Activated T-helper 1 cell treated with anti-CD3 and anti-CD28 coated beads, Interleukin-12 subunit alpha, Interleukin-12 subunit beta, Interleukin-2, Interleukin-4 antibody, amounts not matched to agents 30 ng/mL and 10 ng/mL and 1 ng/mL, durations not matched to agents 14 hours and 24 hours and 36 hours (primary cell): ENCODE results near the gene FOXJ2. TPM values are rescaled to one million over a fixed set of nuclear protein-coding genes. Genes with fewer than 3 reads are reported as not detected.
A peak's percentile ranks its signal among the peaks of the same experiment; 100 is the strongest.
"Not testable (repeated sequence)": the region's sequence is repeated elsewhere in the genome, so short reads cannot be mapped to it uniquely, and the experiment has no call there.

Source experiments
- DNase-seq: peaks from one replicate; pipeline ENCODE4 v3.0.0; 2021; ENCODE audit warnings: low spot score
- H3K27ac Mint-ChIP-seq: one replicate; pipeline ENCODE4 v1.8.0; 2021; ENCODE audit warnings: mild to moderate bottlenecking, mixed read lengths
- H3K27me3 Mint-ChIP-seq: one replicate; pipeline ENCODE4 v1.8.0; 2022; ENCODE audit warnings: mild to moderate bottlenecking, moderate library complexity, mixed read lengths; ENCODE audit not compliant: insufficient read depth
- H3K36me3 Mint-ChIP-seq: one replicate; pipeline ENCODE4 v1.8.0; 2021; ENCODE audit warnings: low read depth, mixed read lengths
- H3K4me1 Mint-ChIP-seq: one replicate; pipeline ENCODE4 v1.8.0; 2021; ENCODE audit warnings: low read depth, mixed read lengths
- H3K4me3 Mint-ChIP-seq: one replicate; pipeline ENCODE4 v1.8.0; 2021; ENCODE audit warnings: mild to moderate bottlenecking, moderate library complexity, mixed read lengths
- H3K9me3 Mint-ChIP-seq: one replicate; pipeline ENCODE4 v1.8.0; 2021; ENCODE audit warnings: mixed read lengths
- intact Hi-C: fragments of 100-400 bp; cut with micrococcal nuclease; formaldehyde crosslinking; loops from one replicate; pipeline ENCODE4 v1.15.1; 2024
- total RNA-seq: library from RNA; stranded (reverse); gene quantifications from 2 replicates; pipeline ENCODE4 v1.2.3, GENCODE V29; 2022

The FOXJ2 gene
- total RNA-seq, 1 donor from 2014 or later, result 20.7 TPM

GRCh38 chr12:8054816-8055215 lies 22.3 kb downstream of the FOXJ2 start:
- Mint-ChIP-seq H3K9me3 (no peaks in the 10 kb centered on the region), H3K4me3 (no peak overlapping the region), H3K27ac (no peak overlapping the region), H3K4me1 (peaks cover 10% of the 10 kb centered on the region), H3K27me3 (no peaks in the 10 kb centered on the region), H3K36me3 (peaks cover 32% of the 10 kb centered on the region)
- no peak for DNase-seq
- intact Hi-C loops, result no loop called here

- intact Hi-C loops, result no loop called here
- H3K27me3 Mint-ChIP-seq, result no peaks in the 10 kb centered on the region
- no peak overlapping the region for H3K27ac Mint-ChIP-seq
- H3K4me3 Mint-ChIP-seq, result no peak overlapping the region
- no peak for DNase-seq
- peaks cover 22% of the 10 kb centered on the region for H3K36me3 Mint-ChIP-seq
- H3K9me3 Mint-ChIP-seq, result no peaks in the 10 kb centered on the region
- H3K4me1 Mint-ChIP-seq, result peaks cover 10% of the 10 kb centered on the region
Measured at GRCh38 chr12:8057306-8057705, 24.8 kb downstream of the FOXJ2 start.

- intact Hi-C loops, result no loop called here
- no peak overlapping the region for H3K27ac Mint-ChIP-seq
Measured at GRCh38 chr12:8057839-8058238, 25.3 kb downstream of the FOXJ2 start.

GRCh38 chr12:8058506-8058905 lies 26.0 kb downstream of the FOXJ2 start:
- DNase-seq, result no peak
- Mint-ChIP-seq H3K27ac (no peak overlapping the region), H3K4me3 (no peak overlapping the region), H3K9me3 (no peaks in the 10 kb centered on the region), H3K36me3 (peaks cover 16% of the 10 kb centered on the region), H3K4me1 (peaks cover 10% of the 10 kb centered on the region), H3K27me3 (no peaks in the 10 kb centered on the region)
- intact Hi-C loops, result no loop called here

More at GRCh38 chr12:8057839-8058238, 25.3 kb downstream of the FOXJ2 start:
- Mint-ChIP-seq H3K27me3 (no peaks in the 10 kb centered on the region), H3K36me3 (peaks cover 17% of the 10 kb centered on the region), H3K4me3 (no peak overlapping the region), H3K9me3 (no peaks in the 10 kb centered on the region), H3K4me1 (peaks cover 10% of the 10 kb centered on the region)
- DNase-seq, result no peak

GRCh38 chr12:8064131-8064530 lies 31.6 kb downstream of the FOXJ2 start:
- no peaks in the 10 kb centered on the region for H3K27me3 Mint-ChIP-seq
- no peak for DNase-seq
- intact Hi-C loops, result no loop called here
- no peaks in the 10 kb centered on the region for H3K36me3 Mint-ChIP-seq
- peaks cover 20% of the 10 kb centered on the region for H3K4me1 Mint-ChIP-seq
- H3K4me3 Mint-ChIP-seq, result no peak overlapping the region
- H3K27ac Mint-ChIP-seq, result no peak overlapping the region
- no peaks in the 10 kb centered on the region for H3K9me3 Mint-ChIP-seq

- intact Hi-C loops, result loop anchor here (1.0 kb wide), 1 partner anchor 16 kb away; the partner anchor contains the start of gene NECAP1
- Mint-ChIP-seq H3K36me3 (no peaks in the 10 kb centered on the region), H3K9me3 (no peaks in the 10 kb centered on the region), H3K27me3 (no peaks in the 10 kb centered on the region), H3K27ac (peak within 1 kb of the TSS; percentile 79), H3K4me1 (peaks cover 35% of the 10 kb centered on the region), H3K4me3 (peak within 1 kb of the TSS; percentile 56)
- peak; percentile 43 for DNase-seq
Measured at GRCh38 chr12:8065991-8066594, 33.6 kb downstream of the FOXJ2 start, which contains the start of gene C3AR1. TSS of gene C3AR1 (minus strand) at chr12:8066359. CDS start at chr12:8060185, 6,174 bp downstream.

- Mint-ChIP-seq H3K27me3 (no peaks in the 10 kb centered on the region), H3K4me3 (no peak overlapping the region), H3K36me3 (no peaks in the 10 kb centered on the region), H3K9me3 (no peaks in the 10 kb centered on the region), H3K4me1 (peaks cover 35% of the 10 kb centered on the region), H3K27ac (no peak overlapping the region)
- intact Hi-C loops, result no loop called here
- no peak for DNase-seq
Measured at GRCh38 chr12:8069582-8069981, 37.1 kb downstream of the FOXJ2 start.

- H3K36me3 Mint-ChIP-seq, H3K4me3 Mint-ChIP-seq, H3K27ac Mint-ChIP-seq, intact Hi-C loops, H3K27me3 Mint-ChIP-seq, H3K9me3 Mint-ChIP-seq, DNase-seq: not testable (repeated sequence)
- H3K4me1 Mint-ChIP-seq, result peaks cover 21% of the 10 kb centered on the region
Measured at GRCh38 chr12:8071820-8072219, 39.3 kb downstream of the FOXJ2 start.

GRCh38 chr12:8075935-8076334 lies 43.4 kb downstream of the FOXJ2 start:
- DNase-seq, result no peak
- Mint-ChIP-seq H3K27me3 (no peaks in the 10 kb centered on the region), H3K36me3 (no peaks in the 10 kb centered on the region), H3K4me3 (no peak overlapping the region), H3K9me3 (no peaks in the 10 kb centered on the region), H3K4me1 (peaks cover 16% of the 10 kb centered on the region), H3K27ac (no peak overlapping the region)
- intact Hi-C loops, result no loop called here

- no peak for DNase-seq
- Mint-ChIP-seq H3K27me3 (no peaks in the 10 kb centered on the region), H3K36me3 (no peaks in the 10 kb centered on the region), H3K4me3 (no peak overlapping the region), H3K9me3 (no peaks in the 10 kb centered on the region), H3K4me1 (peaks cover 21% of the 10 kb centered on the region), H3K27ac (no peak overlapping the region)
- intact Hi-C loops, result no loop called here
Measured at GRCh38 chr12:8076366-8076765, 43.9 kb downstream of the FOXJ2 start.

GRCh38 chr12:8077207-8077606 lies 44.7 kb downstream of the FOXJ2 start:
- Mint-ChIP-seq H3K36me3 (no peaks in the 10 kb centered on the region), H3K27ac (no peak overlapping the region), H3K4me3 (no peak overlapping the region), H3K9me3 (no peaks in the 10 kb centered on the region), H3K4me1 (peaks cover 23% of the 10 kb centered on the region), H3K27me3 (no peaks in the 10 kb centered on the region)
- no peak for DNase-seq
- intact Hi-C loops, result no loop called here

GRCh38 chr12:8078398-8078797 lies 45.9 kb downstream of the FOXJ2 start:
- H3K9me3 Mint-ChIP-seq, result no peaks in the 10 kb centered on the region
- intact Hi-C loops, result loop anchor here (1.0 kb wide), 2 partner anchors 32 to 218 kb away; no protein-coding TSS in a partner anchor
- peak; percentile 28 for DNase-seq
- no peaks in the 10 kb centered on the region for H3K27me3 Mint-ChIP-seq
- peaks cover 30% of the 10 kb centered on the region for H3K4me1 Mint-ChIP-seq
- no peak overlapping the region for H3K27ac Mint-ChIP-seq
- no peak overlapping the region for H3K4me3 Mint-ChIP-seq
- H3K36me3 Mint-ChIP-seq, result no peaks in the 10 kb centered on the region

- peaks cover 33% of the 10 kb centered on the region for H3K4me1 Mint-ChIP-seq
- no peak overlapping the region for H3K4me3 Mint-ChIP-seq
- intact Hi-C loops, result loop anchor here (1.0 kb wide), 2 partner anchors 33 to 219 kb away; no protein-coding TSS in a partner anchor
- no peaks in the 10 kb centered on the region for H3K9me3 Mint-ChIP-seq
- no peaks in the 10 kb centered on the region for H3K27me3 Mint-ChIP-seq
- H3K36me3 Mint-ChIP-seq, result peaks cover under 1% of the 10 kb centered on the region
- no peak for DNase-seq
- H3K27ac Mint-ChIP-seq, result no peak overlapping the region
Measured at GRCh38 chr12:8078916-8079315, 46.4 kb downstream of the FOXJ2 start.
